SHP77 treated with DMSO at 0.1 percent for 48 hours (cell line): ENCODE results near the gene MDC1.

ENCODE experiments used
- DNase-seq: peaks from one replicate; lab custom pipeline; 2025; lab: John Stamatoyannopoulos, UW

The MDC1 gene

GRCh38 chr6:30747300-30747687 is 30.2 kb upstream of the MDC1 start:
- DNase-seq, result no peak

- peak; percentile 82 for DNase-seq
These were observed 27.1 kb upstream of the MDC1 start, which contains the start of gene IER3 for GRCh38 chr6:30744054-30744805. Gene IER3, minus strand, starts transcription at chr6:30744547. Its CDS starts 29 bp downstream, at chr6:30744518.

DNA sequence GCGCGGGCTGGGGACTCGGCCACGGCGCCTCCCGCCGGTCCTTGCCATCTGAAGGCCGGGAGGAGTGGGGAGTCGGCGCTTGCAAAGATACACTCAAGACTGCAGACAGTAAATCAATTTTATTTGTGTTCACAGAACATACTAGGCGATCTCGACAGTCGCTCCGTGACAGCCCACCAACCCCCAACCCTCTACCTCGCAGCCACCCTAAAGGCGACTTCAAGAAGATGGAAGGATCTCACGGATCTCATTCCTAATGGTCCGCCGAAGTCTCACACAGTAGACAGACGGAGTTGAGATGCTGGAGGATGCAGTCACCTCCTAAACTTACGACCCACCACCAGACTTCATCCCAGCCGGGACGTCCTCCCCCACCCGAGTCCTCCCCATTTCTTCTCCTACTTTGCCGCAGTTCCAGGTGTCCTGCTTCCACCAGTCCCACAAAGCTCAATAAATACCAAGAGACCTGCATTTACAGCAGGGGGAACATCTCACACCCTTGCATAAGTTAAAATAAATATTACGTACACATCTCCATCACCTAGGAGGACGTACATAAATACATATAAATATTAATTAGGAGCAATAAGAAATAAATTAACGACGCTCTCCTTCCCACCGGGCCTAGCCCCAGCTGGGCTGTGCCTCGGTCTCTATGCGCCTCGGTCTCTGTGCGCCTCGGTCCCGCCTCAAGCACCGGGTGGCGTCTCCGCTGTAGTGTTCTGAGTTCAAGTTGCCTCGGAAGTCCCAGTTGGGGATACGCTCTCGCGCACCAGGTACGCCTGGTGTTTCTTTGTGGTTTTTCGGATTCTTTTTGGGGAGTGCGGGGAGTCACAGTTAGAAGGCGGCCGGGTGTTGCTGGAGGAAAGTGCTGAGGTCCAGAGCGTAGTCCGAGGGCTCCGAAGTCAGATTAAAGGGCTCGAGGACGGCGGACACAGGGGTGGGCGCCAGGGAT is 26.3 kb upstream of the MDC1 start:
- no peak for DNase-seq

DNA sequence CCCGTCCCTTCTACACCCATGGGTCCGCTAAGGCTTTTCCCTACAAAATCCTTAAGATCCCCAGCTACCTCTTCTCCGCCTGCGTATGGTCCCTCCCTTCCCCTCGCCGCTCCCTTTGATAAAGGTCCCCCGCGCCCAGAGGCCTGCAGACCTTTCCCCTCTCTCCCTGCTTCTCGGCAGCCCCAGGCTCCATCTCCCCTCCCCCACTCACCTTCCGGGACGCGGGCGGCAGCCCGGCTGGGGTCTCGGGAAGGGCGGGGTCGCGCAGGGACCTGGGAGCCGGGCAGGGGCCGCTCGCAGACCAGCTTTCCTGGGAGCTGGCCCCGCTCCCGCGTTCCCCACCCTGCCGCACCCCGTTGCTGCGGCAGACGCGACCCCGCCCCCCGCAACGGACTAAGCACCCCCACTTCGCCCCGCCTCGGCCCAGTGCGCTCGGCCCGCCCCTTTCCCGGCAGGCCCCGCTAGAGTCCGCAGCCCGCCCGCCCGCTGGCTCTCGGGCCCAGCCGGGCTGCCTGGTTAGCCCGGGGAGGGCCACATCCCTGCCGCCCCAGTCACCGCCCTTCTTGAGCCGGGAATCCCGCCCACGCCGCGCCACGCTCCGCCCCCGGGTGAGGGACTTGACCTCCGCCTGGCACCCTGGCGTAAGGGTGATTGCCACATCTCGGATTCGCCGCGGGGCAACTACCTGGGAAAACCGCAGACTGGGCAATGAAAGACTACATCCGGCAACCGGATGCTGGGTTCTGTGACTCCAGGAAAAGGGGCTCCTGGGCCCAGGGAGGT is 25.4 kb upstream of the MDC1 start, which contains the start of gene FLOT1:
TSS of gene FLOT1 (minus strand) at position 372 of the 783 bp plus-strand sequence. CDS start 498 bp downstream, outside the sequence.
- DNase-seq, result peak; percentile 74

DNA sequence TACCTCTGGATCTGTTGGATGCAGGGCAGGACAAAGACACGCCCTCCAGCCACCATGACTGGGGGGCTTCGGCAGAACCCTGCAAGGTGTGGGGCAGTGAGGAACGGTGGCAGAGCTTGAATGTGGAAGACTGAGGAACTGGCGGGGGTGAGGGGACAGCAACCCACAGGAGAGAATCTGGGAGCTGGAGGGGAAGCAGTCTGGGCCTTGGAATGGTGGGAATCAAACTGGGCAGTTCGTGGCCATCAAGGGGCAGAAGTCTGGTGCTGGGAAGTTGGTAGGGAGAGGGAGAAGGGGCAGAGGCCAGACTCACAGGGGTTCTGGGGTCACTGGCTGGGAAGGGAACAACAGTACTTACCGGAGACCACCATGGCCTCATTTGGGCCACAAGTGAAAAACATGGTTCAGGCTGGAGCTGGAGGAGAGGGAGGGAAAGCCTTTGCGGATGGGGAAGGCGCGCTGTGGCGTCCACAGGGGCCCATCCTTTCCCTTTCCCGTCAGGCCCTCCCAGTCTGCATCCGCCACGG is 24.8 kb upstream of the MDC1 start:
- DNase-seq, result no peak

DNA sequence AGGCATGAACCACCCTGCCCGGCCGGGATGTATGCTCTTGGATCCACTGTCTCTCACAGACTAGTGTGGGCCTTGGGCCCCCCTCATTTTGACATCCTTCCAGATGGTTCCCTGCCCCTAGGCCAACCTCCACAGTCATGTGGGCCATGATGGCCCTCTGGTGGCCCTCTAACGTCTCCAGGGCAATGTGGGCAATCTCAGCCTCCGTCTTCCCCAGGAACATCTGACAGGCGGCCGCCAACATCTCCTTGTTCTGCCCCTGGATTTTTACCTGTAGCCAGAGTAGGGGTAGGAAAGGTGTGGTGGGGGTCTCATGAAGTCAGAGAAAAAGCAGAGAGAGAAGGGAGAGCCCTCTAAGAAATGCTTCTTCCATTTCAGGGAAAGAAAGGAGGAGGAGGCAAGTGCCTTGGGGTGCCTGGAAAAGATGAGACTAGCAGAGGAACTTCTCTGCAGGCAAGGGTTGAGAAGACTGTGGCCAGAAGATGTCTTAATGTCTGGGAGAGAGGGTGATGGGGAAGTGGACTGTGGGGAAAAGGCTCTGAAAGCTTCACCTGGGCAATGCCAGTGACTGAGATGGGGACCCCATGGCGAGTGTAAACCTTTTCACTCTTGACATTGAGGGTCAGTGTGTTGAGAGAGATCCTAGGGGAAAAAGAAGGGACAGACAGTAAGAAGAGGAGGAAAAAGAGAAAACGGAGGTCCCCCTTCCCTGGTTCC is 24.1 kb upstream of the MDC1 start:
- DNase-seq, result no peak

GRCh38 chr6:30740540-30740870 is 23.4 kb upstream of the MDC1 start:
- DNase-seq, result no peak

- no peak for DNase-seq
These were observed 21.5 kb upstream of the MDC1 start for GRCh38 chr6:30738532-30738931.

DNA sequence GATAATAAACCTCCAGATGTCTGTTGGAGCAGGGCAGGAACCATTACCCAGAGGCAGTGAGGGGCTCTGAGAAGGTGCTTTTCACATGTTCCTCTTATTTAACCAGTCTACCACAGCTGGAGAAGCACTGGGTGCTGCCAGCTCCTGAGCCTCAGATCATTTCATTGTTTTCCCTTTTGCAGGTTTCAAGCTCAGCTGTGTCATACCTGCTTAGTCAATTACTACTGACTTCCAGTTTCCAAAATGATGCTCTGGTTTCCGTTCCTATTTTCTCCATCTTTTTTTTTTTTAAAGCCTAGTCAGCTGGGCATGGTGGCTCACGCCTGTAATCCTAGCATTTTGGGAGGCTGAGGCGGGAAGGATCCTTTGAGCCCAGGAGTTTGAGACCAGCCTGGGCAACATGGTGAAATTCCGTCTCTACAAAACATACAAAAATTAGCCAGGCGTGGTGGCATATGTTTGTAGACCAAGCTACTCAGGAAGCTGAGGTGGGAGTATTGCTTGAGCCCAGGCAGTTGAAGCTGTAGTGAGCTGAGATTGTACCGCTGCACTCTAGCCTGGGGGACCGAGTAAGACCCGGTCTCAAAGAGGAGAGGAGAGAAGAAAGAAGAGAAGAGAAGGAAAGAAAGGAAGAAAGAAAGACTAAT is 18.7 kb upstream of the MDC1 start:
- no peak for DNase-seq

GRCh38 chr6:30732237-30732943 is 15.3 kb upstream of the MDC1 start:
- DNase-seq, result no peak

- peak; percentile 72 for DNase-seq
These were observed 13.7 kb upstream of the MDC1 start for GRCh38 chr6:30730601-30731435.

DNA sequence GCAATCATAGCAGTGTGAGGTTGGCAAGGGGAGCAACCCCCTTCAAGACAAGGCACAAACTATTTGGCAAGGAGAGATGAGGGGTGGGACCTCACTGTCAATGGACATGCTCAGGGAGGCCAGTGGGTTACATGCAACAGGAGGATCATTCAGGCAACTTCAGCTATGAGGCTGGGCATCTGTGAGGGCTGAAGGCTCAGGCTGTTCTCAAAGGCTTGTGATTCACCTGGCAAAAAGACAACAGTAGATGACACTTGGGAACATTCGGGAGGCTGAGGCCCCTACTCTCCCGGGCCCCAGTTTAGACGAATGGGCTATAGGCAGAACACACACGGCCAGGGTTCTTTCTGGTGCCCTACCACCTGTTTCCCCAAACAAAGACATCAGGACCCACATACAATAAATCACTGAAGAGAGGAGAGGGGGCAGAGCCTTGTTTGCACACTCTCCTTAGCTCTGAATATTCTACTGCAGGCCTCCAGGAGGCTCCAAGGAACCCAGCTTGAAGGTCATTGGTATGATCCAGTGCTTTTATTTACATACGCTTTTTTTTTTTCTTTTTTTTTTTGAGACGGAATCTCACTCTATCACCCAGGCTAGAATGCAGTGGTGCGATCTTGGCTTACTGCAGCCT is 11.0 kb upstream of the MDC1 start:
- DNase-seq, result no peak

- no peak for DNase-seq
These were observed 9.7 kb upstream of the MDC1 start for GRCh38 chr6:30726506-30727413.

DNA sequence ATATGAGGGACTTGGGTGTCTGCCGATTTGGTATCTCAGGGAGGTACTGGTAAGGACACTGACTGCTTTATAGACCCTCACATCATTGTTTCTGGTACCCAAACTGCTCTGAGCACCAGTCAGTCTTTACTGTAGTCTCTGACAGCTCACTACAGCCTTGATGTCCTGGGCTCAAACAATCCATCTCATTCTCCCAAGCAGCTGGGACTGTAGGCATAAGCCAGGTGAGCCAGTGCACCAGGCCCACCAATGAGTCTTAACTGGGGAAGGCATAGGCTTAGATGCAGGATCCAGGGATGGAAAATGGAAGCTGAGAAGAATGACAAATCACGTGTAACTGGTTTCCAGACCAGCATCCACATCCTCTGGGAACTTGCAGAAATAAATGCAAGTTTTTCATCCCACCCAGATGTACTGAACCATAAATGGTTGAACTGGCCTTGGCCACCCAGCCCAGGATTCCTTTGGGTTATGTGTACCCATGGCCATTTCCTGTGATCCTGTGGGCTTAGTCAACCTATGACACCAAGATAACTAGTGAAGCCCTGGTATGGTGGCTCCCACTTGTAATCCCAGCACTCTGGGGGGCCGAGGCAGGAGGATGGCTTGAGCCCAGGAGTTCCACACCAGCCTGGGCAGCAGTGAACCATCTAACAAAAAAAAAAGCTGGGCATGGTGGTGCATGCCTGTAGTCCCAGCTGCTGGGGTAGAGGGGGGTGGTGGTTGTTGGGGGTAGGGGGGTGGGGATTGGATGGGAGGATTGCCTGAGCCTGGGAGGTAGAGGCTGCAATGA is 8.8 kb upstream of the MDC1 start:
- DNase-seq, result no peak

GRCh38 chr6:30724906-30725667 is 8.0 kb upstream of the MDC1 start:
- no peak for DNase-seq
